ENCODE results near the gene UTF1.

The UTF1 gene

GRCh38 chr10:133196221-133196915 is 33.6 kb upstream of the UTF1 start:
- in situ Hi-C loops (cut with HindIII; ENCODE audit: low sequenced_read_pairs), result no loop called here

GRCh38 chr10:133196936-133197758 is 32.9 kb upstream of the UTF1 start:
- in situ Hi-C loops (cut with HindIII; ENCODE audit: low sequenced_read_pairs), result no loop called here

GRCh38 chr10:133197786-133198185 is 32.2 kb upstream of the UTF1 start:
- in situ Hi-C loops (cut with HindIII; ENCODE audit: low sequenced_read_pairs), result no loop called here

GRCh38 chr10:133198206-133198605 is 31.8 kb upstream of the UTF1 start:
- in situ Hi-C loops (cut with HindIII; ENCODE audit: low sequenced_read_pairs), result no loop called here

GRCh38 chr10:133198621-133199487 is 31.2 kb upstream of the UTF1 start:
- in situ Hi-C loops (cut with HindIII; ENCODE audit: low sequenced_read_pairs), result no loop called here

GRCh38 chr10:133199488-133199885 is 30.5 kb upstream of the UTF1 start:
- in situ Hi-C loops (cut with HindIII; ENCODE audit: low sequenced_read_pairs), result no loop called here

- in situ Hi-C loops (cut with HindIII; ENCODE audit: low sequenced_read_pairs), result loop anchor here (5.0 kb wide), 1 partner anchor 38 kb away; the partner anchor contains the start of gene KNDC1
Measured at GRCh38 chr10:133199992-133200611, 29.9 kb upstream of the UTF1 start.

GRCh38 chr10:133200621-133201031 is 29.4 kb upstream of the UTF1 start:
- in situ Hi-C loops (cut with HindIII; ENCODE audit: low sequenced_read_pairs), result loop anchor here (5.0 kb wide), 1 partner anchor 38 kb away; the partner anchor contains the start of gene KNDC1

GRCh38 chr10:133201151-133201947 is 28.7 kb upstream of the UTF1 start:
- in situ Hi-C loops (cut with HindIII; ENCODE audit: low sequenced_read_pairs), result loop anchor here (5.0 kb wide), 1 partner anchor 39 kb away; the partner anchor contains the start of gene KNDC1

- in situ Hi-C loops (cut with HindIII; ENCODE audit: low sequenced_read_pairs), result loop anchor here (5.0 kb wide), 1 partner anchor 40 kb away; the partner anchor contains the start of gene KNDC1
Measured at GRCh38 chr10:133201948-133202725, 27.9 kb upstream of the UTF1 start.

- in situ Hi-C loops (cut with HindIII; ENCODE audit: low sequenced_read_pairs), result loop anchor here (5.0 kb wide), 1 partner anchor 41 kb away; the partner anchor contains the start of gene KNDC1
Measured at GRCh38 chr10:133202778-133203651, 27.0 kb upstream of the UTF1 start.

- in situ Hi-C loops (cut with HindIII; ENCODE audit: low sequenced_read_pairs), result loop anchor here (5.0 kb wide), 1 partner anchor 41 kb away; the partner anchor contains the start of gene KNDC1
Measured at GRCh38 chr10:133203652-133204195, 26.3 kb upstream of the UTF1 start.

GRCh38 chr10:133204226-133205015 is 25.6 kb upstream of the UTF1 start:
- in situ Hi-C loops (cut with HindIII; ENCODE audit: low sequenced_read_pairs), result loop anchor here (5.0 kb wide), 1 partner anchor 42 kb away; the partner anchor contains the start of gene KNDC1

- in situ Hi-C loops (cut with HindIII; ENCODE audit: low sequenced_read_pairs), result no loop called here
Measured at GRCh38 chr10:133205146-133205545, 24.9 kb upstream of the UTF1 start.

- in situ Hi-C loops (cut with HindIII; ENCODE audit: low sequenced_read_pairs), result no loop called here
Measured at GRCh38 chr10:133206356-133207040, 23.5 kb upstream of the UTF1 start.

GRCh38 chr10:133207041-133207600 is 22.9 kb upstream of the UTF1 start:
- in situ Hi-C loops (cut with HindIII; ENCODE audit: low sequenced_read_pairs), result no loop called here

Measured in endothelial cell of hepatic sinusoid (primary cell).